Measurements from ENCODE around the gene COLEC12. TPM values are rescaled to one million over a fixed set of nuclear protein-coding genes. Genes with fewer than 3 reads are reported as not detected.

The COLEC12 gene
- total RNA-seq, 1 donor from 2014 or later: 1.5 TPM

GRCh38 chr18:475202-476031 is 25.1 kb downstream of the COLEC12 start:
- no peak for DNase-seq (ENCODE audit: low read depth)

- no peak for DNase-seq (ENCODE audit: low read depth)
Measured at GRCh38 chr18:474416-474815, 26.1 kb downstream of the COLEC12 start.

GRCh38 chr18:473802-474201 is 26.7 kb downstream of the COLEC12 start:
- no peak for DNase-seq (ENCODE audit: low read depth)

- DNase-seq (ENCODE audit: low read depth): no peak
Measured at GRCh38 chr18:471716-472115, 28.8 kb downstream of the COLEC12 start.

- DNase-seq (ENCODE audit: low read depth): peak; percentile 40
Measured at GRCh38 chr18:470661-471501, 29.6 kb downstream of the COLEC12 start.

GRCh38 chr18:468955-469790 is 31.3 kb downstream of the COLEC12 start:
- no peak for DNase-seq (ENCODE audit: low read depth)

- no peak for DNase-seq (ENCODE audit: low read depth)
Measured at GRCh38 chr18:463827-464541, 36.5 kb downstream of the COLEC12 start.

- DNase-seq (ENCODE audit: low read depth): no peak
Measured at GRCh38 chr18:463403-463802, 37.1 kb downstream of the COLEC12 start.

- no peak for DNase-seq (ENCODE audit: low read depth)
Measured at GRCh38 chr18:461762-462161, 38.7 kb downstream of the COLEC12 start.

GRCh38 chr18:460791-461190 is 39.7 kb downstream of the COLEC12 start:
- DNase-seq (ENCODE audit: low read depth): no peak

- no peak for DNase-seq (ENCODE audit: low read depth)
Measured at GRCh38 chr18:459814-460593, 40.5 kb downstream of the COLEC12 start.

- no peak for DNase-seq (ENCODE audit: low read depth)
Measured at GRCh38 chr18:457521-458412, 42.7 kb downstream of the COLEC12 start.

- DNase-seq (ENCODE audit: low read depth): peak; percentile 81
Measured at GRCh38 chr18:457140-457519, 43.4 kb downstream of the COLEC12 start.

- no peak for DNase-seq (ENCODE audit: low read depth)
Measured at GRCh38 chr18:456361-457139, 44.0 kb downstream of the COLEC12 start.

- DNase-seq (ENCODE audit: low read depth): no peak
Measured at GRCh38 chr18:453400-453799, 47.1 kb downstream of the COLEC12 start.

GRCh38 chr18:452816-453215 is 47.7 kb downstream of the COLEC12 start:
- peak; percentile 33 for DNase-seq (ENCODE audit: low read depth)

- no peak for DNase-seq (ENCODE audit: low read depth)
Measured at GRCh38 chr18:449374-449773, 51.1 kb downstream of the COLEC12 start.

- no peak for DNase-seq (ENCODE audit: low read depth)
Measured at GRCh38 chr18:448116-448790, 52.2 kb downstream of the COLEC12 start.

Data from myocyte (in vitro differentiated cells).